ENCODE data around the gene IFT81. TPM values are rescaled to one million over a fixed set of nuclear protein-coding genes. Genes with fewer than 3 reads are reported as not detected.
"Not testable (repeated sequence)": the region's sequence is repeated elsewhere in the genome, so short reads cannot be mapped to it uniquely, and the experiment has no call there.

Gene IFT81
- total and polyA plus RNA-seq, 3 donors from 2014 or later, result 20.1 to 43.4 (median 26.7) TPM

GRCh38 chr12:110112335-110112660 is 11.9 kb upstream of the IFT81 start:
- no peaks in the 10 kb centered on the region for H3K36me3 ChIP-seq (ENCODE audit: low read depth, missing control alignments)
- peak overlapping the region in 1 of 2 donors; percentile 89 for H3K27ac ChIP-seq
- TF ChIP-seq CTCF (IDR thresholded peaks at IDR 0.05), result no peak
- TF ChIP-seq POLR2A (IDR thresholded peaks at IDR 0.05), result no peak
- intact Hi-C loops (cut with DNase I; ENCODE audit: low total_unique reads), result no loop called here
- no peaks in the 10 kb centered on the region for H3K9me3 ChIP-seq
- no peak overlapping the region for H3K4me3 ChIP-seq
- 92 to 98% methylated on average over 6 of the region's 6 CpGs for WGBS, 2 donors
- DNase-seq, result no peak
- peaks cover 28% of the 10 kb centered on the region for H3K4me1 ChIP-seq
- H3K27me3 ChIP-seq, result no peaks in the 10 kb centered on the region

GRCh38 chr12:110114528-110114937 is 9.6 kb upstream of the IFT81 start:
- DNase-seq, result no peak
- intact Hi-C loops (cut with DNase I; ENCODE audit: low total_unique reads), result no loop called here
- H3K4me3 ChIP-seq, result no peak overlapping the region
- H3K4me1 ChIP-seq, result peaks cover 22% of the 10 kb centered on the region
- H3K36me3 ChIP-seq (ENCODE audit: low read depth, missing control alignments), result no peaks in the 10 kb centered on the region
- WGBS, 2 donors, result 48 to 63% methylated on average over 4 of the region's 4 CpGs
- TF ChIP-seq POLR2A (IDR thresholded peaks at IDR 0.05), result no peak
- H3K9me3 ChIP-seq, result no peaks in the 10 kb centered on the region
- H3K27ac ChIP-seq, result peak overlapping the region in 1 of 2 donors; percentile 59
- no peaks in the 10 kb centered on the region for H3K27me3 ChIP-seq

GRCh38 chr12:110115675-110116074 is 8.5 kb upstream of the IFT81 start:
- no peak overlapping the region for H3K4me3 ChIP-seq
- no peaks in the 10 kb centered on the region for H3K27me3 ChIP-seq
- TF ChIP-seq POLR2A (IDR thresholded peaks at IDR 0.05), result no peak
- no peak for TF ChIP-seq CTCF (IDR thresholded peaks at IDR 0.05)
- H3K4me1 ChIP-seq, result peaks cover 17% of the 10 kb centered on the region
- peak overlapping the region in 1 of 2 donors; percentile 43 for H3K27ac ChIP-seq
- H3K36me3 ChIP-seq (ENCODE audit: low read depth, missing control alignments), result no peaks in the 10 kb centered on the region
- 86 to 99% methylated on average over 4 of the region's 4 CpGs for WGBS, 2 donors
- intact Hi-C loops (cut with DNase I; ENCODE audit: low total_unique reads), result no loop called here
- no peaks in the 10 kb centered on the region for H3K9me3 ChIP-seq
- no peak for DNase-seq

- no peak overlapping the region for H3K4me3 ChIP-seq
- H3K9me3 ChIP-seq, result no peaks in the 10 kb centered on the region
- no peak for DNase-seq
- no peak for TF ChIP-seq POLR2A (IDR thresholded peaks at IDR 0.05)
- no peak for TF ChIP-seq CTCF (IDR thresholded peaks at IDR 0.05)
- intact Hi-C loops (cut with DNase I; ENCODE audit: low total_unique reads), result no loop called here
- H3K36me3 ChIP-seq (ENCODE audit: low read depth, missing control alignments), result no peaks in the 10 kb centered on the region
- no peaks in the 10 kb centered on the region for H3K27me3 ChIP-seq
- peaks cover 17% of the 10 kb centered on the region for H3K4me1 ChIP-seq
- WGBS, 2 donors, result 95 to 96% methylated on average over 7 of the region's 7 CpGs
- peak overlapping the region in 1 of 2 donors; percentile 24 for H3K27ac ChIP-seq
These were observed 7.5 kb upstream of the IFT81 start for GRCh38 chr12:110116623-110117022.

GRCh38 chr12:110117210-110117609 is 6.9 kb upstream of the IFT81 start:
- H3K27me3 ChIP-seq; H3K4me3 ChIP-seq; intact Hi-C loops (cut with DNase I; ENCODE audit: low total_unique reads); H3K36me3 ChIP-seq (ENCODE audit: low read depth, missing control alignments); DNase-seq; H3K9me3 ChIP-seq: not testable (repeated sequence)
- peak overlapping the region; percentile 69 to 74 for H3K27ac ChIP-seq
- WGBS, 2 donors, result 79% methylated on average over 8 of the region's 8 CpGs
- H3K4me1 ChIP-seq, result peaks cover 17% of the 10 kb centered on the region

- H3K36me3 ChIP-seq (ENCODE audit: low read depth, missing control alignments), result no peaks in the 10 kb centered on the region
- DNase-seq, result peak; percentile 28
- intact Hi-C loops (cut with DNase I; ENCODE audit: low total_unique reads), result no loop called here
- H3K4me1 ChIP-seq, result peaks cover 17% of the 10 kb centered on the region
- peak overlapping the region; percentile 69 to 74 for H3K27ac ChIP-seq
- no peak overlapping the region for H3K4me3 ChIP-seq
- H3K9me3 ChIP-seq, result no peaks in the 10 kb centered on the region
- H3K27me3 ChIP-seq, result no peaks in the 10 kb centered on the region
- no peak for TF ChIP-seq CTCF (IDR thresholded peaks at IDR 0.05)
- no peak for TF ChIP-seq POLR2A (IDR thresholded peaks at IDR 0.05)
- 25 to 37% methylated on average over 7 of the region's 7 CpGs for WGBS, 2 donors
These were observed 6.0 kb upstream of the IFT81 start for GRCh38 chr12:110117956-110118685.
